ENCODE measurements around the gene EPB41L3.

Gene EPB41L3

DNA sequence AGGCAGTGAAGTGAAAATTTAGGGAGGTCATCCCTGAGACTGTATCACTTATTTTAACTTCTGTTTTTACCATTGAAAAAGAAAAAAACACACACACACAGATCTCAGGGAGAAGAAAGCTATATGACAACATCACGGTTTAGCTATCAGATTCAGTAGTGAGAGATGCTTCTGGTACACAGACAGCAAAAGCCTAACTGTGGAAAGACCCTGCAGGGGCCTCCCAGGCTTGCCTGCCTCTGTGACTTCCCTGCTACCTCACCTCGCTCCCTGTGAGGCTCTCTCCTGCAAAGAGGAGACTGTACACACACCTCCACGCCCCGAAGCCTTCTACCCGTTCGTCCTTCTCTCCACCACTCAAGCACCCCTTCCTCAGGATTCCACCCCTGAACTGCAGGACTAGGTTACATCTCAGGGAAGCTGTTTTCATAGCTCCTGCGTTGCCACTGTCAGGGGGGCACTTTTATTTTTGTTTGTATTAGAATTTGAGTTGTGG is 86.3 kb downstream of the EPB41L3 start:
- TF ChIP-seq, protein P1, sequence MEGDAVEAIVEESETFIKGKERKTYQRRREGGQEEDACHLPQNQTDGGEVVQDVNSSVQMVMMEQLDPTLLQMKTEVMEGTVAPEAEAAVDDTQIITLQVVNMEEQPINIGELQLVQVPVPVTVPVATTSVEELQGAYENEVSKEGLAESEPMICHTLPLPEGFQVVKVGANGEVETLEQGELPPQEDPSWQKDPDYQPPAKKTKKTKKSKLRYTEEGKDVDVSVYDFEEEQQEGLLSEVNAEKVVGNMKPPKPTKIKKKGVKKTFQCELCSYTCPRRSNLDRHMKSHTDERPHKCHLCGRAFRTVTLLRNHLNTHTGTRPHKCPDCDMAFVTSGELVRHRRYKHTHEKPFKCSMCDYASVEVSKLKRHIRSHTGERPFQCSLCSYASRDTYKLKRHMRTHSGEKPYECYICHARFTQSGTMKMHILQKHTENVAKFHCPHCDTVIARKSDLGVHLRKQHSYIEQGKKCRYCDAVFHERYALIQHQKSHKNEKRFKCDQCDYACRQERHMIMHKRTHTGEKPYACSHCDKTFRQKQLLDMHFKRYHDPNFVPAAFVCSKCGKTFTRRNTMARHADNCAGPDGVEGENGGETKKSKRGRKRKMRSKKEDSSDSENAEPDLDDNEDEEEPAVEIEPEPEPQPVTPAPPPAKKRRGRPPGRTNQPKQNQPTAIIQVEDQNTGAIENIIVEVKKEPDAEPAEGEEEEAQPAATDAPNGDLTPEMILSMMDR (IDR thresholded peaks at IDR 0.05) = no peak

DNA sequence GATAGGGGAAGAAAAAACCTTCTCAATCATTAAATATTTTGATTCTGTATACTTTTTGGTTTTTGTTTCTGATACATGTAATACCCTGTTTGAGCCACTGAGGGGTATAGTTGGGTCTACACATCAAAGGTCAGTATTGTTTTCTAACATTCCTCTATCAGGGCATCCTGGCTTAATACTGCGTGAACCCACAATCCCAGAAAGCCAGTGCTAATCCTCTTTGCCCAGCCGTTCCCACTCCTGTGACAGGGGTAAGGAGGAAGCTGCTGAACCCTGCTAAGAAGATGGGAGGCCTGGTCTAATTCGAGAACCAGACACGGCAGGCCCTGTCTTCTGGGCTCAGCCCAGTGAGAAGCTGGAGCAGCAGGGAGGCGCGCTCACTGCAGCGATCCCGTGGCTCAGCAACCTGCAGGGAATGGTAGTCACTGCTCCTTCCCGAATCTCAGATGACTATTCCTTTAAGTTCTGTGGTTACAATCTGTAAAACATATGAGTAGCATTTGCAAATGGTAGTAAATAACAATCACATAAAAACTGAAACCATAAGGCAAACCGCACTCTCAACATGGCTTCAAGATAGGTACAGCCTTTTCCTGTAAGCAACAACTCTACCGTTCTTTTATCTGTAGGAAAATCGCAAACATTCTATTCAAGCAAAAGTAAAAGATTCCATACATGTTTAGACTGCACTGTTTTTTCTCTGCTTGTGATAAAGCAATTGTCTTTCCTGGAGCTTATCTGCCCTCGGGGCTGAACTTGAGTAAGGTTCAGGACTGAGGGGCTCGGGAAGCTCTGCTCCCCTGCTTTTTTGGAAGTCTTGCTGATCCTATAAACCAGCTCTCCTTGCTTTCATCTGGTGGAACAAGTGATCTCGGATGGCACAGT is 87.0 kb downstream of the EPB41L3 start:
- TF ChIP-seq, protein P1 (IDR thresholded peaks at IDR 0.05) = no peak

DNA sequence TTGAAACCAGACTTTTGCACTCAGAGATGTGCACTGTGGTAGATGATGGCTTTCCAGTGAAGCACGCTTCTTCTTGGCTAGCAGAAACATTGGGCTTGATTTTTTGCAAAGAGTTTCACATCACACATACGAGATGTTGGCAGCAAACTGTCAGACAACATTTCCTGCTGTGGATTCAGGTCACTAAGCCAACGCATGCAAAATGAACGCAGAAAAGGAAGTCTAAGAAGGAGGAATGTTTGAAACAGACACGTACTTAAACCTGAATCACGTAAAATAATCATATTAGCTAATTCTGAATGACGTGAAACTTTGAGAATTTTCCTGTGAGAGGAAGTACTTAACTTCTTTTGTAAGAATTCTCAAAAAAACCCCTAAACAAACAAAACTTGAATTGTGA is 88.1 kb downstream of the EPB41L3 start:
- TF ChIP-seq, protein P1 (IDR thresholded peaks at IDR 0.05) = no peak

DNA sequence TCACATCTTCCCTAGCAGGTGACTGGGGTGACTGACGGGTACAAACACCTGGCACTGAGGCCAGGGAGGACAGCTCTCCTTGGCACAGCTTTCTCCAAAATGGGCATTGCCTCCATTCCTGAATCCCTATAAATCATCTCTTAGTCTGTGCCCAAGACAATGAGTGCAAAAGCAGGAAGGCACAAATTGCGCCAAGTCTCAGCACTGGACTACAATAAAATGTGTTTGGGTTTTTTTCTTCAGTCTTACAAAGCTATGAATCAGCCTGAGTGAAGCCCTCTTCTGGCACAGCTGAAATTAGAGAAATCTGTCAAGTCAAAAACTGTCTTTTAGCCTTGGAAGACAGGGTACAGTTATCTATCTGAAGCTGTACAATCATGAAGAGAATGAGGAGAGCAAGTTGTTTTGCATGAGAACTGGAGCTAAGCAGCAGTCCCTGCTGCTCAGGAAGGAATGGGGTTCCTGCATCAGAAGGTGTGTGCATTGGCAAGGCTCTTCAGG is 90.8 kb downstream of the EPB41L3 start:
- TF ChIP-seq, protein P1 (IDR thresholded peaks at IDR 0.05) = no peak

DNA sequence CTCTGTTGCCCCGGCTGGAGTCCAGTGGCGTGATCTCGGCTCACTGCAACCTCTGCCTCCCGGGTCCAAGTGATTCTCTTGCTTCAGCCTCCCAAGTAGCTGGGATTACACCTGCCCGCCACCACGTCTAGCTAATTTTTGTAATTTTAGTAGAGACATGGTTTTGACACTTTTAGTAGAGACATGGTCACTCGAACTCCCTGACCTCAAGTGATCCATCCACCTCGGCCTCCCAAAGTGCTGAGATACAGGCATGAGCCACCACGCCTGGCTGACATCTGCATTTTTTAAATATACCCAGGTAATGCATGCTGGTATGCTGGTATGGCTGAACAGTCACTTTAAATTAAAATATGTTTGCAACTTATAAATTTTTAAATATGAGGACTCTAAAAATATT is 91.9 kb downstream of the EPB41L3 start:
- TF ChIP-seq, protein P1 (IDR thresholded peaks at IDR 0.05) = no peak

DNA sequence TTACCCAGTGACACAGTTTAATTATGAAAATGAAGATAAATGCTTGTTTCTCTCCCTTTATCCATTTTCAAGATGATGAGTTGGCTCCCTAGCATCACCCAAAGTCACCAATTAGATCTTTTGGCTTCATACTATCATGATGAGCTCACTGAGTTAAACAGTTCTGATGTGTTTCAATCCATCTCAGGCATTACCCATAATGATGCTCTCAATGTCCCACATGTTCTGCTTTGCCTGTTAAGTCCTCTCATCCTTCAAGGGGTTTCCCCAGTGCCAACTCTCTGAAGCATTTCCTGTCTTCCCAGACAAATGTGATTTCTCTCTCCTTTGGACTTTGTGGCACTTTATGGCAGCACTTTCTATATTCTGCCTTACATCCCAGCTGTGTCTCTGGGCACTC is 92.6 kb downstream of the EPB41L3 start:
- TF ChIP-seq, protein P1 (IDR thresholded peaks at IDR 0.05) = no peak

DNA sequence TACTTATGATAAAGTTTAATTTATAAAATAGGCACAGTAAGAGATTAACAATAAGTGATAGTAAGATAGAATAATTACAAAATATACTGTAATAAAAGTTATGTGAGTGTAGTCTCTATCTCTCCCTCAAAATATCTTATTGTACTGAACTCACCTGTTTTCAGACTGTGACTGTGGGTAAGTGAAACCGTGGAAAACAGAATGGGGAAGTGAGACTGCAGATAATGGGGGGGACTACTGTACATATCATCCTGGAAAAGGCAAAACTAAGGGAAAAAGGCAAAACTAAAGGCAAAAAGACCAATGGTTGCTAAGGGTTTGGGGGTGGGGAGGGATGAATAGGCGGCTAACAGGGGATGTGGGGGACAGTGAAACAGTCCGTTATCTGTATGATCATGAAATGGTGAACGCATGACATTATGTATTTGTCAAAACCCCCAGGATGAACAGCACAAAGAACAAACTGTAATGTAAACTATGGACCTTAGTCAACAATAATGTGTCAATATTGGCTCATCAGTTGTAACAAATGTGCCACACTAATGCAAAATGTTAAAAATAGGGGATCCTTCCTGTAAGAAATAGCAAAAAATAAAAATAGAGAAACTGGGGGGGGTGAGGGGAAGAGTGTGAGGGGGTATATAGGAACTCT is 93.8 kb downstream of the EPB41L3 start:
- TF ChIP-seq, protein P1 (IDR thresholded peaks at IDR 0.05) = no peak

Data from LNCAP (cell line).